AG04449 (cell line): Measurements from ENCODE around the gene SCN8A.

Source experiments
- CTCF ChIA-PET: fragments of 350-600 bp; formaldehyde crosslinking; extraction: SDS; loops from one replicate; lab custom pipeline; 2021; ENCODE audit warnings: antibody characterized with exemption; lab: Yijun Ruan, JAX
- POLR2A ChIA-PET: fragments of 400-600, 350-600 bp; formaldehyde crosslinking; extraction: SDS; loops from one replicate; lab custom pipeline; 2020; ENCODE audit warnings: antibody characterized with exemption, inconsistent platforms; lab: Yijun Ruan, JAX
- DNase-seq: peaks from one replicate; pipeline ENCODE4 v3.0.0-alpha.2; 2010; ENCODE audit warnings: low read depth, low spot score
- H3K4me3 ChIP-seq: 2 replicates; pipeline ENCODE4 v1.5.1; 2011; ENCODE audit warnings: low read depth, mild to moderate bottlenecking, control low read depth, low read length
- CTCF ChIP-seq: IDR thresholded peaks from one replicate; pipeline ENCODE4 v1.5.1; 2011; ENCODE audit warnings: mild to moderate bottlenecking, moderate library complexity, low read length, control low read depth, inconsistent platforms; ENCODE audit not compliant: insufficient read depth; ENCODE audit errors: missing control alignments

Gene SCN8A

GRCh38 chr12:51860986-51861385 is 270.0 kb downstream of the SCN8A start:
- CTCF ChIA-PET: interaction anchor here (0.6 to 7.2 kb wide), 6 partner anchors 8 to 440 kb away, joined by 3 to 73 read pairs (median 3); no protein-coding TSS in a partner anchor
- POLR2A ChIA-PET: no interaction called here

More at GRCh38 chr12:51860986-51861385, 270.0 kb downstream of the SCN8A start:
- TF ChIP-seq CTCF: no peak
- H3K4me3 ChIP-seq: no peak overlapping the region
- DNase-seq: no peak
